Stimulated activated CD8-positive, alpha-beta memory T cell treated with anti-CD3 and anti-CD28 coated beads, Interleukin-2, amount 100 ng/mL, for 1 hour (primary cell): ENCODE measurements around the gene GAA.
"Not testable (repeated sequence)": the region's sequence is repeated elsewhere in the genome, so short reads cannot be mapped to it uniquely, and the experiment has no call there.

Experiments
- DNase-seq, 2 donors: peaks; one replicate each; pipeline ENCODE4 v3.0.0-alpha.2; 2020; ENCODE audit warnings: low read depth in 2 of 2

Gene GAA

DNA sequence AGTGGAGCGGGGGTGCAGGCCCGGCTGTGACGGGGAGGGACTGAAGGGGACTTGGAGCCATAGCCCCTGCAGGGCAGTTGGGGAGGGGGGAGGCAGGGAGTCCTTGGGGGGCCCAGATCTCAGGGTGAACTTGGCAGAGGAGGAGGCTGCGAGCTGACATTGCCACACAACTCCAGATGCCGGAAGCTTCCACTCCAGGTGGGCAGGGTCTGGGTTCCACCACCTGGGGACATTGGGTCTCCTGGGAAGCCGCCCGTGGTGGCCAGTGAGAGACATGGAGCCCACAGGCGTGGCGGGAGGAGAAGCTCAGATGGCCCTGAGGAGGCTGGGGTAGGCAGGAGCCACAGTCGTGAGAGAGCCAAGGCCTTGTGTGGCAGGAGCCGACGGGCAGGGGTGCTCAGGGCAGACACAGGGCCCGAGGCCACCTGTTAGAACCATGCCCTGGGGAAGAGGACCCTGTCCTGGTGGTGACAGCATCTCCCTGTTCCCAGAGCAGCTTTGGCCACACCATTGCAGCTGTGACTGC is 18.2 kb upstream of the GAA start:
- no peak for DNase-seq

DNA sequence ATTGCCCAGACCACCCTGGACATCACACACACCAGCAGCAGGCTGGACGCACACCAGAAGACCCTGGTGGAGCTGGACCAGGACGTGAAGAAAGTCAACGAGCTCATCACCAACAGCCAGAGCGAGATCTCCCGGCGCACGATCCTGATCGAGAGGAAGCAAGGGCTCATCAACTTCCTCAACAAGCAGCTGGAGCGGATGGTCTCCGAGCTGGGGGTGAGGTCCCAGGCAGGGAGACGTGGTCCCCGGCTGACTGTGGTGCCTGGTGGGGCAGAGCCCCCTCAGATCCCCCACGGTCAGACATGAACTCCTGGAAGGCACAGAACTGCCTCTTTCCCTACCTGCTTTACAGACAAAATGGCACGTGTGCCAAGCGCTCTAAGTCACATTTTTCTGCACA is 16.6 kb upstream of the GAA start:
- no peak for DNase-seq

DNA sequence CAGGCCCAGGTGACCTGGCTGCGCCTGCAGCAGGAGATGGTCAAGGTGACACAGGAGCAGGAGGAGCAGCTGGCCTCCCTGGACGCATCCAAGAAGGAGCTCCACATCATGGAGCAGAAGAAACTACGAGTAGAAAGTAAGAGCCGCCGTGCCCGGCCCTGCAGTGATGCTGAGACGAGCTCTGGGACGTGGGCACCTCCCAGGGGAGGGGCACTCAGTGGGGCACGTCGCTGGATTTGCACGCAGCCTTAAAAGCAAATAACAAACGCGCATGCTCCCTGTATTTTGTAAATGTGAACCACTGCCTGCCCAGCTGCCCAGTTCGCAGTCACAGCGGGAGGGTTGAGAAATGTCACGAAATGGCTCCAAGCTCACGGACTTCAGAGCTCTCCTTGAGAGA is 15.3 kb upstream of the GAA start:
- DNase-seq: no peak

DNA sequence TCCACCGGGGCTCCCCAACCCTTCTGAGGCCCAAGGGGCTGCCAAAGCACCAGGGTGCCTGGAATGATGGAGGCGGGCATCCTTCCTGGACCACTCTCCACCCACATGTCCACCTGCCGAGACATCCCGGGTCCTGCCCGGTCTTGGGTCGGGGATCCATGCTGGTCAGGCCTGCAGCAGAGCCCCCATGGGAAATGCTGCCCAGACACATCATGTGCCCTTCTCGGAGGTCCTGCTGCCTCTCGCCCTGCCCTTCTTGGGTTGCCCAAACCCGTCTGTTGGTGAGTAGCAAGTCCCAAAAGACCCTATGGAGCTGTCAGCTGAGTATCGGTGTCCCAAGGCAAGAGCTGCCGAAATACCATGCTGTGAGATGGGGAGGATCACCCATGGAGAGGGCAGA is 14.8 kb upstream of the GAA start:
- DNase-seq: no peak

DNA sequence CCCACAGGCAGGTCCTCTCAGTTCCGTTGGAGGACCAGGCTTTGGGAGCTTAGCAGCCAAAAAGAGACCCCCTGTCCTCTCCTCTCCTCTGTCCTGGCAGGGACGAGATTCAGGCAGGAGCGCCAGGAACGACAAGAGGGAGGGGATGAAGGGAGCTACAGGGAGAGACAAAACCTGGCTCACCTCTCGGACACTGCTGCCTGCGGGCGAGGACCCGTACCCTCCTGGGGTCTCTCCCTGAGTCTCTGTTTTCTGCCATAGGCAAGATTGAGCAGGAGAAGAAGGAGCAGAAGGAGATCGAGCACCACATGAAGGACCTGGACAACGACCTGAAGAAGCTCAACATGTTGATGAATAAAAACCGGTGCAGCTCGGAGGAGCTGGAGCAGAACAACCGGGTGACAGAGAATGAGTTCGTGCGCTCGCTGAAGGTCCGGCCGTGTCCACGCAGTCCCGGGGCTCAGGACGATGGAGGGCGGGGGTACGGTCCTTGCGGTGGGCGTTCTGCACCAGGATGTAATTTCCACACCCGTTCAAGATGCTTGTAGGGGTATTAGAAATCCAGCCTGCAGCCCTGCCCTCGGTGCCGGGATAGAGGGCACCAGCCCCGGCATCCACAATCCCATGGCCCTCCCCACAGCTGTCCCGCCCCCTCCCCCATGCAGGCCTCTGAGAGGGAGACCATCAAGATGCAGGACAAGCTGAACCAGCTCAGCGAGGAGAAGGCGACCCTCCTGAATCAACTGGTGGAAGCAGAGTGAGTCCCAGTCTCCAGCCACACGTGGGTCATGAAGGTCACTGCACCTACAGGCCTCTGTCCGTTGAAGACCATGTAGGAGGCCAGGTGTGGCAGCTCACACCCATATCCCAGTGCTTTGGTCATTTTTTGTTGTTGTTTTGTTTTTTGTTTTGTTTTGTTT is 13.8 kb upstream of the GAA start:
- no peak for DNase-seq

DNA sequence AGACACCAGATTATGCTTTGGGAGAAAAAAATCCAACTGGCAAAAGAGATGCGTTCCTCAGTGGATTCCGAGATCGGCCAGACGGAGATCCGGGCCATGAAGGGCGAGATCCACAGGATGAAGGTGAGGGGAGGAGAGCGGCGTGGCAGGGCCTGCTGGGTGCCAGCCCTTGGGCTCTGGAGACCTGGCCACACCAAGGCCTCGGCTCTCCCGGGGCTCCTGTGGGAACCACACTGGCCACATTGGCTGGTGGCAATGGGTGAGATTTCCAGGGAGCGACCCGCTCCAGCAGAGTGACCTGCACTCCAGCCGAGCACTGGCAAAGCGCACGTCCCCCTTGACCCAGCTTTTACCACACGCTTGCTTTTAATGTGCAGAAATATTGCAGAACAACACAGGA is 11.6 kb upstream of the GAA start:
- DNase-seq: no peak

DNA sequence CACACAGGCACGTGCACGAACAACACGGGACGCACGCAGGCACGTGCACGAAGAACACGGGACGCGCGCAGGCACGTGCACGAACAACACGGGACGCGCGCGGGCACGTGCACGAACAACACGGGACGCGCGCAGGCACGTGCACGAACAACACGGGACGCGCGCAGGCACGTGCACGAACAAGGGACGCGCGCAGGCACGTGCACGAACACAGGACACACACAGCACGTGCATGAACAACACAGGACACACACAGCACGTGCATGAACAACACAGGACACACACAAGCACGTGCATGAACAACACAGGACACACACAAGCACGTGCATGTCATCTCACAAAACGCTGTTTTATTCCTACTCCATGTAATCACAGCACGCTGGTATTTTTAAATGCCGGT is 11.2 kb upstream of the GAA start:
- not testable (repeated sequence) for DNase-seq

DNA sequence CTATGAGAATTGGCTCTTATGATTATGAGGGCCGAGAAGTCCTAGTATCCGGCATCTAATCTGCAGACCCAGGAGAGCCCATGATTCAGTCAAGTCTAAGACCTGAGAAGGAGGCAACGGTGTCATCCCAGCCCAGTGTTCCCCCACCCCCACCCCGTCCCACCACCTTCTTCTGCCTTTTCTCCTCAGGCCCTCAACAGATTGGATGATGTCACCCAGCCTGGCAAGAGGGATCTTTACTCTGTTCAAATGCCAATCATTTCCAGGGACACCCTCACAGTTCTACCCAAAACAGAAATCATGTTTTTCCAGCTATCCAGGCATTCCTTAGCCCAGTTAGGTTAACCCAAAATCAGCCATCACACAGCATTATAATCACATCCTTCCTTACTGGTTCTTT is 10.0 kb upstream of the GAA start:
- no peak for DNase-seq

DNA sequence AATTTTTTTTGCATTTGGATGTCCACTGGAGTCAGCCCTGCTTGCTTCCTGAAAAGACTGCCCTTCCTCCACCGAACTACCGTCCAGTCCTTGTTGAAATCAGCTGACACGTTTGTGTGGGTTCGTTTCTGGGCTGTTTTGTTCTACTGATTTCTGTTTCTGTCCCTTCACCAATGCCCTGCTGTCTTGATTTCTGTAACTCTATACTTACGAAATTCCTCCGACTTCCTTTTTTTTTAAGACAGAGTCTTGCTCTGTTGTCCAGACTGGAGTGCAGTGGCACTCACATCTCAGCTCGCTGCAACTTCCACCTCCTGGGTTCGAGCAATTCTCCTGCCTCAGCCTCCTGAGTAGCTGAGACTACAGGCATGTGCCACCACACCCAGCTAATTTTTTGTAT is 8.4 kb upstream of the GAA start:
- no peak for DNase-seq

DNA sequence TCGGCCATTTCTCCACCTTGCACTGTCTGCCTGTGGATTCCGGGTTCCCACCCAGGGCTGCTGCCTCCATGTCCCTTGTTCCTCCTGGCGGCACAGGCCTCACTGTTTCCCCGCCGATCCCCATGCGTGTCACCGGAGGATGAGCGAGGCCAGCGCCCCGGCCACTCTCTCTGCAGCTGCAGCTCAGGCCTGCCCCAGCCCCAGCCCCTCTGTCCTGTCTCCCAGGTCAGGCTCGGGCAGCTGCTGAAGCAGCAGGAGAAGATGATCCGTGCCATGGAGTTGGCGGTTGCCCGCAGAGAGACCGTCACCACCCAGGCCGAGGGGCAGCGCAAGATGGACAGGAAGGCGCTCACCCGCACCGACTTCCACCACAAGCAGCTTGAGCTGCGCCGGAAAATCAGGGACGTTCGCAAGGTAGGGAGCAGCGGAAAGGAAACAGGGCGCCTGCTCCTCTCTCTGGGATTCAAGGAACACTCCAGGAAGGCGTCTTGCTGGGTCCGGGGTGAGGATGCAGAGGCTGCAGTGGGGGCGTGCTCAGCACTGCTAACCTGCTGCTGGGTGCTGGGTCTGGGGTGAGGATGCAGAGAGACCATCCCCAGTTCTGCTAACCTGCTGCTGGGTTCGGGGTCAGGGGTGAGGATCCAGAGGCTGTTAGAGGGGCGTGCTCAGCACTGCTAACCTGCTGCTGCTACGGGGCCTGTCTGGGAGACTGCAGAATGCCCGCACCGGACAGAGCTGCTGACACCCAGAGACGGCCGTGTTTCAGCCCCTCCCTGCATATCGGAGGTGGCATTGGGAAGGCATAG is 6.1 kb upstream of the GAA start:
- DNase-seq: no peak

DNA sequence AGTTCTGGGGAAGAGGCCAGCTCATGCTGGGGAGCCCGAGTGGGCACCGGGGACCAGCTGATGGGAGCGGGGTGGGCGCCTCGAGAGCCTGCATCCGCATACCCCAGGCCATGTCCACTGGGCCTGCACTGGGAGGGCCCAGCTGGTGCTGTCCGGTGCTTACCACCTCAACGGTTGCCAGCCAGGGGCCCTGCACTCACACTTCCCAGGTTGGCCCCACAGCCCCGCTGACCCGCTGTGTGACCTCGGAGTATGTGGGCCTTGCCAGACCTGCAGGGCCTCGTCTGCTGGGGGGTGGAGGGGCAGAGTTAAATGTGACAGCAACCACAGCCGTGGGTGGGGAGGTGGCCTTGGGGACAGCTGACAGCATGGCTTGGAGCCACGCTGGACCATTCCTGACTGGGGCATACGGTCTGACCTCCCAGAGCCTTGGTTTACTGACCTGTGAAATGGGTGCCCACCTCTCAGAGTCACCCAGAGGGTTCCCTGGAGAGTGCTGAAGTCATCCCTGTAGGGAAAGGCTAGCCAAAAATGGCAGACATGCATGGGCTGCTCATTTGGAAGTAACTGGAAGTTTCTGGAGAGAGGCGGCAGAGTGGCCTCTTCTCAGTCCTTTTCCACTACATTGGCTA is 5.4 kb upstream of the GAA start:
- DNase-seq: no peak

DNA sequence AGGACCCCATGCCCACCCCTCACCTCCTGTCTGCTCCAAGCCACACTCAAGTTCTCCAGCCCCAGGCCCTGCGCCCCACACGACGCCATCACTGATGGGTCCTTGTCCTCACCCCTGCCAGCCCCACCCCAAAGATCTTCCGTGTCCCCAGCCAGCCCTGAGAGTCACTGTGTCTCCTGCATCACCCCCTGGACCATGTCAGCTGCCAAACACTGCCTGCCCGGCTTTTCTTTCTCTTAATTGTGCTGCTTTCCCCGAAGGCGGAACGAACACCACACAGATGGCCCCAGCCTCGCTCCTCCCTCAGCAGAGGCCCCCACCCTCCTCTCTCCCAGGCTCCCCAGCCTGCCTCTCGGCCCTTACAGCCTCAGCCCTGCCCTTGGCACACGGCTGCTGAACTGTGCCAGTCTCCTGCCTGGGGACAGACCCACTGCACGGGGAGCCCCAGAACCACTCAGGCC is 4.8 kb upstream of the GAA start:
- no peak for DNase-seq

DNA sequence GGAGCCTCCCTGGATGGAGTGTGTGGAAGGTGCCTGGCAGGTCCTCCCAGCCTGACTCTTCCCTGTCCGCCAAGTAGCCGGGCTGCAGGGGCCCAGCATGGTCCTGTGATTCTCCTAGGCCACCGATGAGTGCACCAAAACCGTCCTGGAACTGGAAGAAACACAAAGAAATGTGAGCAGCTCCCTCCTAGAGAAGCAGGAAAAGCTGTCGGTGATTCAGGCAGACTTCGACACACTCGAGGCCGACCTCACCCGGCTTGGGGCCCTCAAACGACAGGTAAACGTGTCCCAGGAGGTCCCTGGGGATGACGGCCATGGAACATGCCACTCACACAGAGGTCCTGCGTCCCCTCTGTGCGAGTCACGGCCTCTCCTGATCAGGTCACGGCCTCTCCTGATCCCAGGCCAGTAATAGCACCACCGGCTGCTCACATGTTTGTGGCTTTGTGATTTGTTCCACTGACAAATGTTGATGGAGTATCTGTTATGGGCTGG is 4.2 kb upstream of the GAA start:
- DNase-seq: no peak

DNA sequence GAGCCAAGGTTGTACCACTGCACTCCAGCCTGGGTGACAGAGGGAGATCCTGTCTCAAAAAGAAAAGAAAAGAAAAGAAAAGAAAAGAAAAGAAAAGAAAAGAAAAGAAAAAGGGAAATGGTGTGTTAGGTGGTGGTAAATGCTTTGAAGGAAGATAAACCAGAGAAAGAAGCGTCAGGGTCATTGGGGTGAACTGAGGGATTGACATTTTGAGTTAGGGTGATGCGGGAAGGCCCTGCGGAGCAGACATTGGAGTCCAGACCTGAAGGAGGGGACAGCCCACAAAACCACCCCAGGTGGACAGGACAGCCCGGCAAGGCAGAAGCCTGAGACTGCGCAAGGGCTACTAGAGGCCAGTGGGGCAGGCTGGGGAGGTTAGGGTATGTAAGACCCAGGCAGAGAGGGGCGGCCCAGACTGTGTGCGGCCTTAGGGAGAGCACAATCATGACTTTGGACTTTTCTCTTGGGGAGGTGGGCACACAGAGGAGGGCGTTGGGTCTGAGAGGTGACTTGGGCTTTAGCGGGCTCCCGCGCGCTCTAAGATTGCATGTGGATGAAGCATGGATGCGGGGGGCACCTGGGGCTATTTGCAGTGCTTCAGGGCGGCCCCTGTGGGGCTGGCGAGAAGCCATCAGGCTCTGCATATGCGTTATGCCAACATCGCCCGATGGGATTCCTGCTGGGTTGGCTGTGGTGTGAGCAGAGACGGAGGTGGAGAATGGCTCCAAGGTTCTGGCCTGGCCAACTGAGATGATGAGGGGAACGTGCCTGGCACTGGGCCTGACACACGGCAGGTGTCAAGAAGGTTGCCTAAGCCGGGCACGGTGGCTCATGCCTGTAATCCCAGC is 3.3 kb upstream of the GAA start:
- no peak for DNase-seq

DNA sequence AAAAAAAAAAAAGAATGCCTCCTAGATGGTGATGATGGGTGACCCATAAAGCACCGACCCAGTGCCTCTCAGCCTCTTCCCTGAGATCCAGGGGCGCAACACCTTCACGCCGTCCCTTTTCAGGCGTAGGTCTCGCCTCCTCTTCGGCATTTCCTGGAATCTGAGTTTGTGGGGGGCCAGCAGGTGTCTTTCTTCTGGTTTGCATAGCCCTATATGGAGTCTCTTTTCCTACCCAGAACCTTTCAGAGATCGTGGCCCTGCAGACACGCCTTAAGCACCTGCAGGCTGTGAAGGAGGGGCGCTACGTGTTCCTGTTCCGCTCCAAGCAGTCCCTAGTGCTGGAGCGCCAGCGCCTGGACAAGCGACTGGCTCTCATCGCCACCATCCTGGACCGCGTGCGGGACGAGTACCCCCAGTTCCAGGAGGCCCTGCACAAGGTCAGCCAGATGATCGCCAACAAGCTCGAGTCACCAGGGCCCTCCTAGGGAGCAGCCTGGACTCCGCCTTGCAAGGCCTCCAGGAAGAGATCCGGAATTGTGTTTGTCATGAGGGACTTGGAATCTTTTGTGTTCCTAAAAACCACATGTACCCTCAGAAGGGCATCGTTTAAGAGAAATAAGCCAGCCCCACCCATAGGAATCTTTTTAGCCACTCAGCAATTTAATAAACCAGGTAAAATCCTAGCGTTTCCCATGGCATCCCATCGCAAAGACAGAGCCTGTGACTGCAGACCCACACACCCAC is 1.9 kb upstream of the GAA start:
- DNase-seq: no peak

DNA sequence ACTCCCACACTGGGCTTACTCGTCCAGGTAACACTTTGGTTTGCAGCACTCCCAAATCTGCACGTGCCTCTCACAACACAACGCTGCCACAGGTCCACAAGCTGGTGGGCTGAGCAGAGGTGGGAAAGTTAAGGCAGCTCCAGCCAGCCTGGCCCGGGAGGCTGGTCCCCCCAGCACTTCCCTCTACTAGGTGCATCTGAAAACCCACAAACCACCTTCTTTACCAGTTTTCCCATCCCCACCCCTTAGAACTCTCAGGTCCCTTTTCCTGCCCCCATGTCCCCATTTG is 1.4 kb upstream of the GAA start:
- DNase-seq: no peak

DNA sequence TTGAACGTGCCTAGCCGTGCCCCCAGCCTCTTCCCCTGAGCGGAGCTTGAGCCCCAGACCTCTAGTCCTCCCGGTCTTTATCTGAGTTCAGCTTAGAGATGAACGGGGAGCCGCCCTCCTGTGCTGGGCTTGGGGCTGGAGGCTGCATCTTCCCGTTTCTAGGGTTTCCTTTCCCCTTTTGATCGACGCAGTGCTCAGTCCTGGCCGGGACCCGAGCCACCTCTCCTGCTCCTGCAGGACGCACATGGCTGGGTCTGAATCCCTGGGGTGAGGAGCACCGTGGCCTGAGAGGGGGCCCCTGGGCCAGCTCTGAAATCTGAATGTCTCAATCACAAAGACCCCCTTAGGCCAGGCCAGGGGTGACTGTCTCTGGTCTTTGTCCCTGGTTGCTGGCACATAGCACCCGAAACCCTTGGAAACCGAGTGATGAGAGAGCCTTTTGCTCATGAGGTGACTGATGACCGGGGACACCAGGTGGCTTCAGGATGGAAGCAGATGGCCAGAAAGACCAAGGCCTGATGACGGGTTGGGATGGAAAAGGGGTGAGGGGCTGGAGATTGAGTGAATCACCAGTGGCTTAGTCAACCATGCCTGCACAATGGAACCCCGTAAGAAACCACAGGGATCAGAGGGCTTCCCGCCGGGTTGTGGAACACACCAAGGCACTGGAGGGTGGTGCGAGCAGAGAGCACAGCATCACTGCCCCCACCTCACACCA is 724 bp downstream of the GAA start:
- no peak for DNase-seq

DNA sequence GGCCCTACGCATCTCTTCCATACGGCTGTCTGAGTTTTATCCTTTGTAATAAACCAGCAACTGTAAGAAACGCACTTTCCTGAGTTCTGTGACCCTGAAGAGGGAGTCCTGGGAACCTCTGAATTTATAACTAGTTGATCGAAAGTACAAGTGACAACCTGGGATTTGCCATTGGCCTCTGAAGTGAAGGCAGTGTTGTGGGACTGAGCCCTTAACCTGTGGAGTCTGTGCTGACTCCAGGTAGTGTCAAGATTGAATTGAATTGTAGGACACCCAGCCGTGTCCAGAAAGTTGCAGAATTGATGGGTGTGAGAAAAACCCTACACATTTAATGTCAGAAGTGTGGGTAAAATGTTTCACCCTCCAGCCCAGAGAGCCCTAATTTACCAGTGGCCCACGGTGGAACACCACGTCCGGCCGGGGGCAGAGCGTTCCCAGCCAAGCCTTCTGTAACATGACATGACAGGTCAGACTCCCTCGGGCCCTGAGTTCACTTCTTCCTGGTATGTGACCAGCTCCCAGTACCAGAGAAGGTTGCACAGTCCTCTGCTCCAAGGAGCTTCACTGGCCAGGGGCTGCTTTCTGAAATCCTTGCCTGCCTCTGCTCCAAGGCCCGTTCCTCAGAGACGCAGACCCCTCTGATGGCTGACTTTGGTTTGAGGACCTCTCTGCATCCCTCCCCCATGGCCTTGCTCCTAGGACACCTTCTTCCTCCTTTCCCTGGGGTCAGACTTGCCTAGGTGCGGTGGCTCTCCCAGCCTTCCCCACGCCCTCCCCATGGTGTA is 1.5 kb downstream of the GAA start:
- no peak for DNase-seq

DNA sequence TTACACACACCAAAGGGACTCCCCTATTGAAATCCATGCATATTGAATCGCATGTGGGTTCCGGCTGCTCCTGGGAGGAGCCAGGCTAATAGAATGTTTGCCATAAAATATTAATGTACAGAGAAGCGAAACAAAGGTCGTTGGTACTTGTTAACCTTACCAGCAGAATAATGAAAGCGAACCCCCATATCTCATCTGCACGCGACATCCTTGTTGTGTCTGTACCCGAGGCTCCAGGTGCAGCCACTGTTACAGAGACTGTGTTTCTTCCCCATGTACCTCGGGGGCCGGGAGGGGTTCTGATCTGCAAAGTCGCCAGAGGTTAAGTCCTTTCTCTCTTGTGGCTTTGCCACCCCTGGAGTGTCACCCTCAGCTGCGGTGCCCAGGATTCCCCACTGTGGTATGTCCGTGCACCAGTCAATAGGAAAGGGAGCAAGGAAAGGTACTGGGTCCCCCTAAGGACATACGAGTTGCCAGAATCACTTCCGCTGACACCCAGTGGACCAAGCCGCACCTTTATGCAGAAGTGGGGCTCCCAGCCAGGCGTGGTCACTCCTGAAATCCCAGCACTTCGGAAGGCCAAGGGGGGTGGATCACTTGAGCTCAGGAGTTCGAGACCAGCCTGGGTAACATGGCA is 2.2 kb downstream of the GAA start:
- DNase-seq: no peak
